Femur (tissue), 1 donor: ENCODE data around the gene GRK2.

Experiments
- DNase-seq: peaks from one replicate; pipeline ENCODE4 v3.0.0-alpha.2; 2017

GRK2 gene

DNA sequence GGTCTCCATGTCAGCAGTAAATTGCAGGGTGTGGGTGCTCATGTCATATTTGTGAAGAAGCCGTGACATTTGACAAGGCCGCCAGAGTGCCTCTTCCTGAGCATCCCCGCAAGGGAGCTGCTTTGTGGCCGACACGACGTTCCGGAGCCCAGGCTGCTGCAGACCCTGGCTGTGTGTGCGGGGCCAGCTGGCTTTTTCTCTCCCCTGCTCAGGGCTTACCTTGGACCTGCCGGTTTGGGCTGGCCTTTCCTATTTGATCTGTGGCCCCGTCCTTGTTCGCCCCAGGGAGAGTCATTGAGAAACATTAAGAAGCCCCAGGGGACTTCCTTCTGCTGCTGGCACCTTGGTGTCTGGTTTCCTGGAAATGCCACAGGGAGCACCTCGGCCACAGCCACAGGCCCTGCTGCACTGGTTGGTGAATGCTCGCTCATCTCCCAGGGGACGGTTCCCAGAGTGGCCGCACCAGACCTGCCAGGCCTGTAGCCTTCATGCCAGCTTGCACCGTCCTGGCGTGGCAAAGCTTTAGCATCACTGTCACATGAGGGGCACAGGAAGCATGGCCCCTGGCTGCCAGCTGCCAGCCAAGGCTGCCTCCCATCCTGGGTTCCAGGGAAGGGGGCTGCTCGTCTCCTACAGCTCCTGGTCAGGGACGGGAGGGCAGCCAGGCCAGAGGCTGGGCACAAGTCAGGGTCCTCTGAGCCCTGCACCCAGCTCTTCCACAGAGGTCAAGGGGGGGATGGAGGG, 5.4 kb downstream of the GRK2 start:
- DNase-seq = peak; percentile 43

DNA sequence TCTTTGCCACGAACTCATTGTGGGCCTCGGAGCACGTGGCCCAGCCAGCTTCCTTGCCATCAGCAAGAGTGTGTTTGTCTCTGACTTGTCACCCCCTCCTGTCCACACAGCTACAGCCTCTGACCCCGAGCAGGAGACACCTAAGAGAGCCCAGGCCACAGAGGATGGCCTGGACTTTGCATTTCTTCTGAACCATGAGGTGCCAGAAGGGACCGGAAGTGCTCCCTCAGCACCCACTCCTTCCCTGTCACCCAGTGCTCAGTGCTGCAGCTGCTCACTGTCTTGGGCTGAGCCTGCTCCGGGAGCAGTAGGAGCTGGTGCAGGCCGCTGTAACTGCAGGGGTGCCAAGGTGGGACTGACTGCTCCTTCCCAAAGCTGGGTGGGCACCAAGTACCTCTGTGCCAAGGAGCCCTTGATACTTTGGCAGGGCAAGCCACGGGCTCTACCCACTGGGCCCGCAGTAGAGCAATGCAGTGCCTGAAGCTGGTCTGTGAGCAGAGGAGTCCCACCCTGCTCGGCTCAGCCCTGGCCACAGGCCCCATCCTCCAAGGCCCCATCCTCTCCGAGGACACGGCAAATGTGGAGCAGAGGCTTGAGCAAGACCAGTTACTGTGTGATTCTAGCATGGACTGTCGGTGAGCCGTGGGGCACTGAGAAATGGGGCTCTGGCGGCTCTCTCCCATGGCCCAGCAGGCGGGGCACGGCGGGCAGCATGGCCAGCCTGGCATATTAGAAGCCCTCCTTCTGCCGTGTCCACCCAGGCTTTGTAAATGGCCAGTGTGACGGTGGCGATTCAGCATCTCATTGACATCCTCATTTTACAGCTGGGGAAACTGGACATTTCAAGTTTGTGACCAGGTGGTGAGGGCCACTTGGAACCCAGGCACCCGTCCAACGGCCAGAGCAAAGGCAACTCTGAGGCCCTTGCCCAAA, 6.3 kb downstream of the GRK2 start:
- DNase-seq = peak; percentile 20

DNA sequence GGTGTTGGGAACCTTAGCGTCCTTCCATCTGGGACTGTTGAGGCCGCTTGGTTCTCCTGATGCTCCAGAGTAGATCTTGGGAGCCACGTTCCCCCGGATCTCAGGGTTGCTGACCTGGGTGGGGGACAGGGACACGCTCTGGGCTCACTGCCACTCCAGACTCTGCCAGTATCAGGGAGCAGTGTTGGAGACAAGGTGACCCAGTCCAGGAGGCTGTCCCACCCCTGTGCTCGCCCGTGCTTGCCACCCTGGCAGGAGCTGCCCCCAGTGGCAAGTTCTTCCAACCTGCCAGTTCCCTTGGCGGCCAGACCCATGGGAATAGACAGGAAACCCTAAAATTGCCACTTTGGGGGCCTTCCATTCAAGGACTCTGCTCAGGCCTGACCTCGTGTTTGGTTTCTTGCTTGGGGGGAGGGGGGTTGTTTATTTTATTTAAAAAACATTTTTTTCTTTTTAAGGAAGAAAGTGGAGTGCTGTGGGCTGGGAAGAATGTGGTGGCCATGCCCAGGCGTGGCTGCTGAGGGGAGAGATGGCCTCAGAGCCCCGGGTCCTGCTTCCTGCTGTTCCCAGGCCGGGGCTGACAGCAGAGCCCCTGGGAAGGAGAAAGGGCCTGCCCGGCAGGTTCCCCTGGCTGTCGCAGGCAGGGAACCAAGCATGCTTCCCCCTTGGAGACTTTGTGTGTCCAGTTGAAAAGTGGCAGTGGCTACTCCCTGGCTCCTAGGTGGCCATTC, 7.2 kb downstream of the GRK2 start:
- DNase-seq = peak; percentile 40

GRCh38 chr11:67274768-67275605, 8.7 kb downstream of the GRK2 start:
- DNase-seq = peak; percentile 35

DNA sequence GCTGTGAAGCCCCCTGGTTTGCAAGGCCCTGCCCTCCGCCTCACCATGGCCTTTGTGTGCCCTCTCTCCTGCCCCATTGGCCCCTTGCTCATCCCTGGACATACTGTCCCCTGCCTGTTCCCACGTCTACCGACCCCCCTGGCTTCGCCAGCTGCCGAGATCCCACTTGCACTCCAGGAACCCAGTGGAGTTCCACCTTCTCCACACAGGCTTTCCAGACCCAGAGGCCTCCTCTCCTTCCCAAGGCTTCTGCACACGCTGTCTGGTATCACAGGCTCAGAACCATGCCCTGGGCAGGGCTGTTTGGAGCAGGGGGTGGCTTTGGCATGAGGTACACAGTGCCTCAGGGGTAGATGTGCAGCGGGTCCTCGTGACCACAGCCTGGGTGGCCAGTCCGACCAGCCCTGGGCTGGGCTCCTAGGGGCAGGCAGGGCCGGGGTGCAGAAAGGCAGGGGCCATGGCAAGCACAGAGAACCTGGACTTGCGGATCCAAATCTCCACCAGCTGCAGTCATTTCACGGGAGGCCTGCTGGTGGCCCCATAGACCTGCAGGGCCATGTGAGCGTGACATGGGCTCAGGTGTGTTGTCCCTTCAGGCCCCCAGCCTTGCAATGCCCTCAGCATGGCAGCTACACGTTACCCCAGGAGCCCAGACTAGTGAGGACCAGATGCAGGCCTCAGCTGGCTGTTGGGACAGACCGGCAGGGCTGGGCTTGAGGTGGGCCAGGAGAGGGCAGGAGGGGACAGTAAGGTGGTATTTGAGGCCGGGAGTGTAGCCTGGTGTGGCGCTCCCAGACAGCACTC, 9.5 kb downstream of the GRK2 start:
- DNase-seq = peak; percentile 20

DNA sequence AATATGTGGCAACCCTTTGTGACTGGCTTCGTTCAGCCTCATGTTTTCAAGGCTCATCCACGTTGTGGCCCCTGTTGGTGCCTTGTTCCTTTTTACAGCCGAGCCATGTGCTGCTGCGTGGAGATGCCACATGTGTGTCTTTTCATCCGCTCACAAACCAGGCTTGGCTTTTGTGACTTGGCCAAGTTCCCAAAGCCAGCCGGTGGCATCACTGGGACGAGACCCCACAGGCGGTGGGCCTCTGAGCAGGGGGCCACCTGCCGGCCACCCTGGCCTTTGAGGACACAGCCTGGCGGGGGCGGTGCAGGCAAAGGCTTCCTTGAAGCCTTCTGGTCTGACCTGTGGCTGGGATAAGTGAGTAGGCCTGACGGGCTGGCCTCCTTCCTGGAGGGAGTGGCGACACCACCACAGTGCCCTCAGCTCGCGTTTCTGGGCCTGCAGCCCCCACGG, 10.5 kb downstream of the GRK2 start:
- DNase-seq = peak; percentile 79

- DNase-seq = peak; percentile 93
These were observed 11.1 kb downstream of the GRK2 start for GRCh38 chr11:67277231-67277961.

DNA sequence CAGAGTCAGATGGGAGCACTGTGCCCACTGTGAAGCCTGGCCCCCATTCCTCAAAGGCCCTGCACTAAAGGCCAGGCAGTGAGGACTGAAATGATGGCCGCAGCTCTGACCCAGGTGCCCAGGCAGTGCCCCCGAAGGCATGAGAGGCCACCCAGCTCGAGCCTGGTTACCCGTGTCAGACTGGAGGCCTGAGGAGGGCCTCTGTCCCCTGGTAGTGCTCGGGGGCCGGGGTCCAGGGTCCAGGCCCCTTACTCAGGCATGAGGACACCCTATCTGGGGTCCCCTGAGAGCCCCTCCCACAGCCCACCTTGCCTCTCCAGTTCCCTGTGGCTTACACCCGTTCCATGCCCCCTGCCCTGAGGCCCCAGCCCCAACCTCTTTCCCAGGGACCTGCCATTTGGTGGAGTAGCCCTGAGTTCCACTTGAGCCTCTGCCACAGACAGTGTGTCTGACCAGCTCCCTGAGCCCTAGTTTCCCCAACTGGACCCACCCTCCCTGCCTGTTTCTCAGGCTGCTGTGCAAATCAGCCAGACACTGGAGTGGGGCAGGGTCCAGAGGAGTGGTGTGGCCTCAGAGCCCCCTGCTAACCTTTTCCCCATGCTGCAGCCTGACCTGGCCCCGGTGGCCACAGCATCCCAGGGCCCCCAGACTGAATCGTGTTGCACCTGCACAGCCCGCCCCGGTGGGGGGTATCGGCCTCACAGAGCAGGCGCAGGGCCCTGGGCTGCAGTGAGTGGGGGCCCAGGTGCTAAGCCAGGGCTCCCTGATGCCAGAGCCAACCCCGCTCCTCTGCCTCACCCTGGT, 12.1 kb downstream of the GRK2 start:
- peak; percentile 18 for DNase-seq

- DNase-seq = peak; percentile 19
These were observed 12.8 kb downstream of the GRK2 start for GRCh38 chr11:67278939-67279588.

- DNase-seq = peak; percentile 17
These were observed 13.5 kb downstream of the GRK2 start for GRCh38 chr11:67279589-67280340.

DNA sequence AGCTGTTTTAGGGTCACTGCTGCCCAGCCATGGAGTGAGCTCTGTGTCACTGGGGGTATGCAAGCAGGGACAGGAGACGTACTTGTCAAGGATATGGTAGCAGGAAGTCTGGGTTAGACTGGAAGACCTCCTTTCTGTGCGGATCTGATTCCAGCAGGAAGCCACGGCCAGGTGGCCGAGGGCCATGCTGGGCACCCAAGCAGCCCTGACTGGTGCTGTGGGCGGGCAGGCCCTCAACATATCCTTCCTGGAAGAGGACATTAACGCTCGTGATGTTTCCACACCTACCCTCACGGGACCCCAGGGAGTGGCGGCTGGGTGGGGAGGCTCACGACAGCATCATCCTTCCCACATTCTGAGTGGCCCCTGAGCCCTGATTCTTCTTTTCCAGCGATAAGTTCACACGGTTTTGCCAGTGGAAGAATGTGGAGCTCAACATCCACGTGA, 14.1 kb downstream of the GRK2 start:
- peak; percentile 18 for DNase-seq

DNA sequence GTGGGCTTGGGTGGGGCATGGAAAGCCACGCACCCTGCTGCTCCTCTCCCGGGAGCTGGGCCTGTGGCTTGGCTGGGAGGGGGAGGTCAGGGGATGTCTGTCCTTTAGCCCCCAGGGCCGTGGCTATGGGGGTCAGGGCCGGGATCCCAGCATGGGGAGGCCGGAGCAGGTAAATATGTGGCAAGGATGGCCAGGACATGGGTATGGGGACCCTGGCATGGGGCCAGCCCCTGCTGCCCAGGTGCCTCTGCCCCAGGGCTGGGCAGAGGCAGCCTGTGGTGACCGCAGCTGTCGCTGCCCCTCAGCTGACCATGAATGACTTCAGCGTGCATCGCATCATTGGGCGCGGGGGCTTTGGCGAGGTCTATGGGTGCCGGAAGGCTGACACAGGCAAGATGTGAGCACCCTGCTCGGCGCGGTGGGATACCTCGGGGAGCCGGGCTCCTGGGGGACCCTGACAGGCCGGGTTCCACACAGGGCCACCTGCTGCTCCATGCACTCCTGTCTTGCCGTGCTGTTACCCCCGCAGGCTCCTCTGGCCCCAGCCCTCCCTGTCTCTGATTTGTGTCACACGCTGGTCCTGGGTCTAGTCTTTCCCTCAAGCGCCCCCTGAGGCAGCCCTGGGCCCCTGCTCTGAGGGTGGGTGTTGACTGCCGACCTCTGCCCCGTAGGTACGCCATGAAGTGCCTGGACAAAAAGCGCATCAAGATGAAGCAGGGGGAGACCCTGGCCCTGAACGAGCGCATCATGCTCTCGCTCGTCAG, 14.7 kb downstream of the GRK2 start:
- DNase-seq = peak; percentile 20

DNA sequence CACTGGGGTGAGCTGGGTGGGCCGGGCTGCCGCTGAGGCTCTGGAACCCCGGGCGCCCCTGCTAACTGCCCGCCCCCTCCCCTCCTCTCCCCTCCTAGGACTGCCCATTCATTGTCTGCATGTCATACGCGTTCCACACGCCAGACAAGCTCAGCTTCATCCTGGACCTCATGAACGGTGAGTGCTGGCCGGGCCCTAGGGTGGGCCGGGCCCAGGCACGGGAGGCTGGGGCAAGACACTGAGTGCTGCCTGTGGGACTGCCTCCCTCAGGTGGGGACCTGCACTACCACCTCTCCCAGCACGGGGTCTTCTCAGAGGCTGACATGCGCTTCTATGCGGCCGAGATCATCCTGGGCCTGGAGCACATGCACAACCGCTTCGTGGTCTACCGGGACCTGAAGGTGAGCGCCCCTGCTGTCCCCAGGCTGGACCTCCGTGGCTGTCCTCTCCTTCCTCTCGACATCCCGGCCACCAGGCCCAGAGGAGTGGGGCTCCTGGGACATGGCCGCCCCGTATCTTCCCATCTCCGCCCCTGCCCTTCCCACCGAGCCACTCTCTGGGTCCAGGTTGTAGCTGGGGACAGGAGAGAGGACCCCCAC, 15.4 kb downstream of the GRK2 start:
- DNase-seq = peak; percentile 16

GRCh38 chr11:67282155-67282875, 16.0 kb downstream of the GRK2 start:
- peak; percentile 15 for DNase-seq

- DNase-seq = no peak
These were observed 16.7 kb downstream of the GRK2 start for GRCh38 chr11:67282876-67283371.

DNA sequence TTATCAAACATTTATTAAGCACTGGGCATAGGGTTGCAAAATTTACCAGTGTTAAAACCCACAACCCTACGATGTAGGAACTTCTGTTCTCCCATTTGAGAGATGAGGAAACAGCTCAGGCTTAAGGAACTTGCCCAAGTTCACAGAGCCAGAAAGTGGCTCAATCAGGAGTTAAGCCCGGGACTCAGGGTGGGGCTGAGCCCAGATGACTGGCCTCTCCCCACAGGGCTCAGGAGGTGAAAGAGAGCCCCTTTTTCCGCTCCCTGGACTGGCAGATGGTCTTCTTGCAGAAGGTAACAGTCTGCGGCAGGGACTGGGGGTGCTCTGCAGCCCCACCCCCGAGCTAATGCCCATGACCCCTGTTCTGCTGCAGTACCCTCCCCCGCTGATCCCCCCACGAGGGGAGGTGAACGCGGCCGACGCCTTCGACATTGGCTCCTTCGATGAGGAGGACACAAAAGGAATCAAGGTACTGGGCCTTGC, 17.2 kb downstream of the GRK2 start:
- no peak for DNase-seq
